ENCODE data around the gene SNX6.

DNA sequence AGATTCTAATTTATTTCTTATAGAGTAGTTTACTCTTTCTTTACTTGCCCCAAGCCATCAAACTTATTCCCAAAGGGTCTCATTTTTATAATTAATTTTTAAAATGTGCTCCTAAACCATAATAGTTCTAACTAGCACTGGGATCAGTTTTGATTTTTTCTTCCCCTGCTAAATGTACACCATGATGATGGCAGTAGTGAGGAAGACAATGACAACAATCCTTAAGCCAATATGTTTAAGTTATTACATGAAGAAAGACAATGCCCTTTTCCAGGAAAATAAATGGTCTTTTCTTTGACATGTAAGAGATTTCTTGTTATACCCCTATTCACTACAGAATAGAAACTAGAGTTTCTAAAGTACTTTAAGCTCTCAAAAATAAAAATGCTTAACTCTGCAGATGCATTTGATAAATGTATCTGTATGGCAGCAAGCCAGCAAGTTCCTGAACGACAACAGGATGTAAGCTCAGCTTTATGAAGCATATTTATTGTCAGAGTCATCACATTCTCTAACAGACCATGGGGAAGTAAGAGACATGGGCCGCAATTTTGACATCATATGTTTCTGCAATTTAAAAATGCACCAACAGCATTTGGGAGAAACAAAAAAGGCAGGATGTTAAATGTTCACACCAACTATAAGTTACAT, 36.0 kb upstream of the SNX6 start:
- TF ChIP-seq POLR2AphosphoS5 (IDR thresholded peaks at IDR 0.05) (no peak), POLR2A (IDR thresholded peaks at IDR 0.05; ENCODE audit: low read depth) (no peak), EP300 (IDR thresholded peaks at IDR 0.05) (no peak)
- TF ChIP-seq, protein P1, sequence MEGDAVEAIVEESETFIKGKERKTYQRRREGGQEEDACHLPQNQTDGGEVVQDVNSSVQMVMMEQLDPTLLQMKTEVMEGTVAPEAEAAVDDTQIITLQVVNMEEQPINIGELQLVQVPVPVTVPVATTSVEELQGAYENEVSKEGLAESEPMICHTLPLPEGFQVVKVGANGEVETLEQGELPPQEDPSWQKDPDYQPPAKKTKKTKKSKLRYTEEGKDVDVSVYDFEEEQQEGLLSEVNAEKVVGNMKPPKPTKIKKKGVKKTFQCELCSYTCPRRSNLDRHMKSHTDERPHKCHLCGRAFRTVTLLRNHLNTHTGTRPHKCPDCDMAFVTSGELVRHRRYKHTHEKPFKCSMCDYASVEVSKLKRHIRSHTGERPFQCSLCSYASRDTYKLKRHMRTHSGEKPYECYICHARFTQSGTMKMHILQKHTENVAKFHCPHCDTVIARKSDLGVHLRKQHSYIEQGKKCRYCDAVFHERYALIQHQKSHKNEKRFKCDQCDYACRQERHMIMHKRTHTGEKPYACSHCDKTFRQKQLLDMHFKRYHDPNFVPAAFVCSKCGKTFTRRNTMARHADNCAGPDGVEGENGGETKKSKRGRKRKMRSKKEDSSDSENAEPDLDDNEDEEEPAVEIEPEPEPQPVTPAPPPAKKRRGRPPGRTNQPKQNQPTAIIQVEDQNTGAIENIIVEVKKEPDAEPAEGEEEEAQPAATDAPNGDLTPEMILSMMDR (IDR thresholded peaks at IDR 0.05), result no peak
